Vagina (tissue), 2 donors: ENCODE results near the gene GPC5.

Experiments
- POLR2AphosphoS5 ChIP-seq, 2 donors: sonication (generic); formaldehyde crosslinking; IDR thresholded peaks; one replicate each; pipeline ENCODE4 v1.9.0; 2017; ENCODE audit warnings: antibody characterized with exemption in 2 of 2, mild to moderate bottlenecking in 2 of 2, low read depth in 1 of 2; ENCODE audit not compliant: insufficient read depth in 1 of 2
- TF ChIP-seq, protein P1 (sequence below), 3 experiments: fragments of 450-650 bp in 2 of 3; fragments of 200-600 bp in 1 of 3; sonication (generic) in 1 of 3; IDR thresholded peaks; one replicate each; pipeline ENCODE4 v1.5.1; 2017 to 2019; ENCODE audit warnings: antibody characterized with exemption in 3 of 3, mild to moderate bottlenecking in 2 of 3, moderate library complexity in 2 of 3

DNA sequence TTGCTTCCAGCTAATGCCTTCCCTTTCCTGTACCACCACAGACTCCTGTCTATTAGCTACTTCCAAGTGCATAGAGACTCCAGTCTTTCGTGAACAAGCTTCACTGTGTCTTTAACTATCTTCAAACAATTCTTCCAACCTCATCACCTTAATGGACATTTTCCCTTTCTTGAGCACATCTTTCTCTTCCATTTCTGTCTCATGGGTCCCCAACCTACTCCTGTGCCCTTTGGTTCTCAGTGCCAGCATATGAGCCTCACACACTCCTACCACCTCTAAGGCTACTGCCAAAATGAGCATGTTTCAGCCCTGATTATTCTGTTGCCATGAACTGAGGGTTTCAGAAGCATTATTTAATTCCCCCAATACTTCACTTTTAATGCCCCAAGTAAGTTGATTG is 360.3 kb downstream of the GPC5 start:
- TF ChIP-seq, protein P1, sequence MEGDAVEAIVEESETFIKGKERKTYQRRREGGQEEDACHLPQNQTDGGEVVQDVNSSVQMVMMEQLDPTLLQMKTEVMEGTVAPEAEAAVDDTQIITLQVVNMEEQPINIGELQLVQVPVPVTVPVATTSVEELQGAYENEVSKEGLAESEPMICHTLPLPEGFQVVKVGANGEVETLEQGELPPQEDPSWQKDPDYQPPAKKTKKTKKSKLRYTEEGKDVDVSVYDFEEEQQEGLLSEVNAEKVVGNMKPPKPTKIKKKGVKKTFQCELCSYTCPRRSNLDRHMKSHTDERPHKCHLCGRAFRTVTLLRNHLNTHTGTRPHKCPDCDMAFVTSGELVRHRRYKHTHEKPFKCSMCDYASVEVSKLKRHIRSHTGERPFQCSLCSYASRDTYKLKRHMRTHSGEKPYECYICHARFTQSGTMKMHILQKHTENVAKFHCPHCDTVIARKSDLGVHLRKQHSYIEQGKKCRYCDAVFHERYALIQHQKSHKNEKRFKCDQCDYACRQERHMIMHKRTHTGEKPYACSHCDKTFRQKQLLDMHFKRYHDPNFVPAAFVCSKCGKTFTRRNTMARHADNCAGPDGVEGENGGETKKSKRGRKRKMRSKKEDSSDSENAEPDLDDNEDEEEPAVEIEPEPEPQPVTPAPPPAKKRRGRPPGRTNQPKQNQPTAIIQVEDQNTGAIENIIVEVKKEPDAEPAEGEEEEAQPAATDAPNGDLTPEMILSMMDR (IDR thresholded peaks at IDR 0.05): no peak
- no peak for TF ChIP-seq POLR2AphosphoS5 (IDR thresholded peaks at IDR 0.05; ENCODE audit: insufficient read depth in 1 of 2, low read depth in 1 of 2)
